ENCODE measurements around the gene PRDM7.
"Not testable (repeated sequence)": the region's sequence is repeated elsewhere in the genome, so short reads cannot be mapped to it uniquely, and the experiment has no call there.

Gene PRDM7

GRCh38 chr16:90015586-90016338, 61.4 kb downstream of the PRDM7 start:
- no peak for DNase-seq (ENCODE audit: low read depth, low spot score)

GRCh38 chr16:90012991-90013745, 64.0 kb downstream of the PRDM7 start:
- no peak for DNase-seq (ENCODE audit: low read depth, low spot score)

GRCh38 chr16:90011908-90012501, 65.1 kb downstream of the PRDM7 start:
- no peak for DNase-seq (ENCODE audit: low read depth, low spot score)

GRCh38 chr16:90011508-90011819, 65.7 kb downstream of the PRDM7 start:
- DNase-seq (ENCODE audit: low read depth, low spot score) = no peak

GRCh38 chr16:90010676-90011507, 66.2 kb downstream of the PRDM7 start:
- DNase-seq (ENCODE audit: low read depth, low spot score) = no peak

GRCh38 chr16:90009172-90009899, 67.8 kb downstream of the PRDM7 start:
- DNase-seq (ENCODE audit: low read depth, low spot score) = no peak

GRCh38 chr16:90008708-90009145, 68.4 kb downstream of the PRDM7 start:
- no peak for DNase-seq (ENCODE audit: low read depth, low spot score)

GRCh38 chr16:90007635-90008234, 69.4 kb downstream of the PRDM7 start:
- DNase-seq (ENCODE audit: low read depth, low spot score) = not testable (repeated sequence)

- DNase-seq (ENCODE audit: low read depth, low spot score) = no peak
These were observed 70.1 kb downstream of the PRDM7 start for GRCh38 chr16:90007015-90007414.
